GM12878 (cell line): ENCODE results near the gene MGA. TPM values are rescaled to one million over a fixed set of nuclear protein-coding genes. Genes with fewer than 3 reads are reported as not detected.

Source experiments
- ATAC-seq: fragments of 200-7000 bp; cut with Tn5 transposase; 3 replicates; pipeline ENCODE4 v1.9.1; 2020; ENCODE audit warnings: mild to moderate bottlenecking, moderate library complexity
- BruUV-seq: library from RNA; stranded (reverse); fragments of 400-500 nt; replicated peaks from 2 replicates; lab custom pipeline; 2021; lab: Mats Ljungman, UMichigan
- CTCF ChIA-PET: fragments of 300-600 bp; sonication (Branson Sonifier 250); formaldehyde crosslinking; extraction: SDS; loops from one replicate; lab custom pipeline; 2021; ENCODE audit warnings: inconsistent platforms; lab: Yijun Ruan, JAX
- POLR2A ChIA-PET: fragments of 350-600 bp; formaldehyde crosslinking; extraction: SDS; loops from one replicate; lab custom pipeline; 2021; ENCODE audit warnings: inconsistent platforms; lab: Charles Lee
- RAD21 ChIA-PET: fragments of 300-600 bp; sonication (Branson Sonifier 250); formaldehyde crosslinking; loops from one replicate; lab custom pipeline; 2023; ENCODE audit warnings: antibody characterized with exemption; ENCODE audit not compliant: unreplicated experiment; lab: Charles Lee
- SMC1A ChIA-PET: fragments of 300-600 bp; sonication (Branson Sonifier 250); formaldehyde crosslinking; loops from one replicate; lab custom pipeline; 2023; ENCODE audit not compliant: unreplicated experiment, uncharacterized antibody; lab: Charles Lee
- DNase-seq: peaks from one replicate; pipeline ENCODE4 v3.0.0-alpha.2; 2011; ENCODE audit warnings: low read depth, low spot score
- FAIRE-seq: peaks from 3 replicates; lab custom pipeline; 2011; peaks lifted over from hg19 to GRCh38; lab: Jason Lieb, UNC
- H2AFZ ChIP-seq: 2 replicates; pipeline ENCODE4 v1.6.0; 2011; ENCODE audit warnings: low read depth, low read length, control low read depth; ENCODE audit not compliant: control insufficient read depth
- H3K27ac ChIP-seq: 2 replicates; pipeline ENCODE4 v1.5.1; 2011; ENCODE audit warnings: control low read depth; ENCODE audit not compliant: control insufficient read depth, insufficient read depth
- H3K27me3 ChIP-seq, 2 experiments: replicated peaks in 1 of 2; 2 replicates each; pipeline versions ENCODE4 v1.6.0 to v1.6.1; 2011; ENCODE audit warnings: low read length in 1 of 2; ENCODE audit not compliant: control insufficient read depth in 2 of 2, insufficient read depth in 2 of 2
- H3K36me3 ChIP-seq, 2 experiments: 2 replicates each; pipeline ENCODE4 v1.5.1; 2011; ENCODE audit warnings: low read length in 1 of 2; ENCODE audit not compliant: control insufficient read depth in 2 of 2, insufficient read depth in 2 of 2
- H3K4me1 ChIP-seq: 2 replicates; pipeline ENCODE4 v1.6.1; 2011; ENCODE audit warnings: mild to moderate bottlenecking, low read length, moderate library complexity, mixed read lengths; ENCODE audit not compliant: control insufficient read depth, insufficient read depth
- H3K4me2 ChIP-seq: 2 replicates; pipeline ENCODE4 v1.6.0; 2011; ENCODE audit warnings: control low read depth; ENCODE audit not compliant: control insufficient read depth, insufficient read depth
- H3K4me3 ChIP-seq: fragments of 200-600 bp; sonication (generic); 2 replicates; pipeline ENCODE4 v1.5.1; 2016
- H3K79me2 ChIP-seq: 2 replicates; pipeline ENCODE4 v1.6.0; 2011; ENCODE audit warnings: low read length; ENCODE audit not compliant: control insufficient read depth, insufficient read depth
- H3K9ac ChIP-seq: 2 replicates; pipeline ENCODE4 v1.8.0; 2011; ENCODE audit warnings: low read length, control low read depth, mixed read lengths; ENCODE audit not compliant: control insufficient read depth, insufficient read depth
- H3K9me3 ChIP-seq: replicated peaks from 3 replicates; pipeline ENCODE4 v1.5.1; 2011; ENCODE audit warnings: mild to moderate bottlenecking, low read length; ENCODE audit not compliant: control insufficient read depth, insufficient read depth
- H4K20me1 ChIP-seq: 2 replicates; pipeline ENCODE4 v1.6.0; 2011; ENCODE audit not compliant: control insufficient read depth, insufficient read depth
- IKZF1 ChIP-seq: fragments of 450-650 bp; conservative IDR thresholded peaks from 2 replicates; pipeline ENCODE4 v1.6.1; 2017; ENCODE audit warnings: antibody characterized with exemption, mild to moderate bottlenecking
- NR2F1 ChIP-seq: fragments of 450-650 bp; conservative IDR thresholded peaks from 2 replicates; pipeline ENCODE4 v1.6.1; 2017; ENCODE audit warnings: mild to moderate bottlenecking
- WGBS: methylation state at CpG from one replicate; pipeline ENCODE4 v1.1.6; 2016; ENCODE audit warnings: low lambda C conversion rate; ENCODE audit not compliant: insufficient replicate concordance, insufficient coverage; ENCODE audit errors: missing lambda C conversion rate; 5-methylcytosine and 5-hydroxymethylcytosine counted together
- in situ Hi-C: fragments of 300-500 bp; cut with MboI; formaldehyde crosslinking; loops from 9 replicates; pipeline ENCODE4 v1.14.3; 2018; ENCODE audit warnings: mixed read lengths
- intact Hi-C: fragments of 100-400 bp; cut with micrococcal nuclease; formaldehyde crosslinking; loops from one replicate; pipeline ENCODE4 v1.14.2; 2022; ENCODE audit not compliant: unreplicated experiment
- polyA plus RNA-seq, 11 experiments: library from polyadenylated mRNA; depleted of rRNA in 4 of 11; unstranded in 6 of 11; stranded (reverse) in 5 of 11; fragments of >200 nt; fragmentation: Nextera tagmentation in 4 of 11; fragmentation: Illumina TruSeq in 1 of 11; extraction: Ambion mirVana in 4 of 11; extraction: Trizol in 1 of 11; gene quantifications; 1 replicate in 1 of 11; 2 replicates in 10 of 11; pipeline versions ENCODE4 v1.2.1 to v1.2.3, GENCODE V29; 2011 to 2016; ENCODE audit warnings: inconsistent platforms in 2 of 11, missing spikeins in 2 of 11, low read depth in 1 of 11
- total RNA-seq, 4 experiments: library from RNA; depleted of rRNA in 3 of 4; stranded (reverse); fragments of >200 nt in 3 of 4; fragmentation: Illumina TruSeq in 1 of 4; extraction: Trizol in 1 of 4; gene quantifications; 2 replicates each; pipeline versions ENCODE4 v1.2.1 to v1.2.3, GENCODE V29; 2013 to 2021
- TF ChIP-seq, protein P1 (sequence below), 3 experiments: IDR thresholded peaks in 2 of 3; conservative IDR thresholded peaks in 1 of 3; 2 replicates each; pipeline ENCODE4 v1.5.1; 2011; ENCODE audit warnings: low read depth in 3 of 3, low read length in 3 of 3, mild to moderate bottlenecking in 3 of 3, control low read depth in 2 of 3, moderate library complexity in 2 of 3, inconsistent platforms in 1 of 3, mixed read lengths in 1 of 3; ENCODE audit not compliant: control insufficient read depth in 2 of 3, insufficient read depth in 1 of 3; ENCODE audit errors: extremely low read depth in 1 of 3

The MGA gene
- total and polyA plus RNA-seq, 10 of the 15 experiments (the other 5 are each of a cell fraction or from before 2014, with no cell fraction given) = 2.6 to 29.6 (median 17.0) TPM

- POLR2A ChIA-PET = interaction anchor here (0.6 to 7.0 kb wide), 4 partner anchors 8 to 942 kb away, joined by 3 to 32 read pairs (median 5); partner anchors contain the start of gene MAPKBP1
- peaks cover 0 to 4% of the 10 kb centered on the region in 2 experiments; a peak in 2 of 4 replicates for H3K36me3 ChIP-seq
- no peak overlapping the region for H3K4me3 ChIP-seq
- FAIRE-seq = peak; percentile 74
- H3K4me2 ChIP-seq = peak overlapping the region; percentile 34; the same call in 1 of the 2 replicates
- no peaks in the 10 kb centered on the region for H3K27me3 ChIP-seq
- ATAC-seq = peak; percentile 62; the same call in 1 of the 3 replicates
- in situ Hi-C loops = no loop called here
- BruUV-seq = no TSS peak
- TF ChIP-seq, protein P1, sequence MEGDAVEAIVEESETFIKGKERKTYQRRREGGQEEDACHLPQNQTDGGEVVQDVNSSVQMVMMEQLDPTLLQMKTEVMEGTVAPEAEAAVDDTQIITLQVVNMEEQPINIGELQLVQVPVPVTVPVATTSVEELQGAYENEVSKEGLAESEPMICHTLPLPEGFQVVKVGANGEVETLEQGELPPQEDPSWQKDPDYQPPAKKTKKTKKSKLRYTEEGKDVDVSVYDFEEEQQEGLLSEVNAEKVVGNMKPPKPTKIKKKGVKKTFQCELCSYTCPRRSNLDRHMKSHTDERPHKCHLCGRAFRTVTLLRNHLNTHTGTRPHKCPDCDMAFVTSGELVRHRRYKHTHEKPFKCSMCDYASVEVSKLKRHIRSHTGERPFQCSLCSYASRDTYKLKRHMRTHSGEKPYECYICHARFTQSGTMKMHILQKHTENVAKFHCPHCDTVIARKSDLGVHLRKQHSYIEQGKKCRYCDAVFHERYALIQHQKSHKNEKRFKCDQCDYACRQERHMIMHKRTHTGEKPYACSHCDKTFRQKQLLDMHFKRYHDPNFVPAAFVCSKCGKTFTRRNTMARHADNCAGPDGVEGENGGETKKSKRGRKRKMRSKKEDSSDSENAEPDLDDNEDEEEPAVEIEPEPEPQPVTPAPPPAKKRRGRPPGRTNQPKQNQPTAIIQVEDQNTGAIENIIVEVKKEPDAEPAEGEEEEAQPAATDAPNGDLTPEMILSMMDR (IDR thresholded peaks at IDR 0.05 in 2 of 3, conservative IDR thresholded peaks at IDR 0.05 in 1 of 3; ENCODE audit: control insufficient read depth in 2 of 3, extremely low read depth in 1 of 3, insufficient read depth in 1 of 3, low read depth in 3 of 3, low read length in 3 of 3) = no peak
- TF ChIP-seq NR2F1 = 0 out of 2 replicates have a peak, but pooled peaks have one; percentile 11
- TF ChIP-seq IKZF1 = 0 out of 2 replicates have a peak, but pooled peaks have one; percentile 22
- DNase-seq = peak; percentile 50
- H3K9me3 ChIP-seq = no peaks in the 10 kb centered on the region; the same call in 2 of the 3 replicates
- 0 out of 2 replicates have a peak overlapping the region, but pooled peaks have one; percentile 3 for H3K27ac ChIP-seq
- RAD21 ChIA-PET = interaction anchor here (0.9 to 2.7 kb wide), 6 partner anchors 11 to 26 kb away, joined by 3 to 41 read pairs (median 4); partner anchors contain the start of gene MAPKBP1
- 0 out of 2 replicates have a peak overlapping the region, but pooled peaks have one; percentile 29 for H3K9ac ChIP-seq
- intact Hi-C loops = no loop called here
- H3K79me2 ChIP-seq = peaks cover 5% of the 10 kb centered on the region
- no peaks in the 10 kb centered on the region for H4K20me1 ChIP-seq
- CTCF ChIA-PET = interaction anchor here (0.7 to 5.7 kb wide), 4 partner anchors 10 to 25 kb away, joined by 3 to 66 read pairs (median 4); partner anchors contain the start of gene MAPKBP1
- WGBS = 3% methylated on average over 5 of the region's 5 CpGs
- H3K4me1 ChIP-seq = peaks cover 26% of the 10 kb centered on the region
- H2AFZ ChIP-seq = peak overlapping the region; percentile 30; the same call in 1 of the 2 replicates
- SMC1A ChIA-PET = interaction anchor here (0.6 to 5.9 kb wide), 7 partner anchors 9 to 26 kb away, joined by 3 to 72 read pairs (median 6); partner anchors contain the start of gene MAPKBP1
These were observed 139.2 kb downstream of the MGA start for GRCh38 chr15:41799488-41799805.
